GM12872 (cell line): ENCODE measurements around the gene SULT1A2.

Experiments
- TF ChIP-seq, protein P1 (sequence below): IDR thresholded peaks from 3 replicates; pipeline ENCODE4 v1.5.1; 2011; ENCODE audit warnings: low read depth, mild to moderate bottlenecking, low read length, moderate library complexity; ENCODE audit not compliant: insufficient read depth

SULT1A2 gene

DNA sequence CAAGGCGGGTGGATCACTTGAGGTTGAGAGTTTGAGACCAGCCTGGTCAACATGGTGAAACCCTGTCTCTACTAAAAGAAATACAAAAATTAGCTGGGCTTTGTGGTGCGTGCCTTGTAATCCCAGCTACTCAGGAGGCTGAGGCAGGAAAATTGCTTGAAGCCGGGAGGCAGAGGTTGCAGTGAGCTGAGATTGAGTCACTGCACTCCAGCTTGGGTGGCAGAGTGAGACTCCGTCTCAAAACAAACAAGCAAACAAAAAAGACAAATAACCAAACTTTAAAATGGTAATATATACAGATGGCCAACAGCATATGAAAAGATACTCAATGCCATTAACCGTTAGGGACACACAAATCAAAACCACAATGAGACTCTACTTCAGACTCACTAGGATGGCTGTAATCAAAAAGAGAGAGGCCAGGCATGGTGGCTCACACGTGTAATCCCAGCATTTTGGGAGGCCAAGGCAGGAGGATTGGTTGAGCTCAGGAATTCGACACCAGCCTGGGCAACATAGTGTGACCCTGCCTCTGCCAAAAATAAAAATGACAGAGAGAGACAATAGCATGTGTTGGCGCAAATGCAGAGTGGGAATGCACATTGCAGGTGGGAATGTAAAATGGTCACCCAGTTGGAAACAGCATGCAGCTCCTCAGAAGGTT is 21.3 kb downstream of the SULT1A2 start:
- TF ChIP-seq, protein P1, sequence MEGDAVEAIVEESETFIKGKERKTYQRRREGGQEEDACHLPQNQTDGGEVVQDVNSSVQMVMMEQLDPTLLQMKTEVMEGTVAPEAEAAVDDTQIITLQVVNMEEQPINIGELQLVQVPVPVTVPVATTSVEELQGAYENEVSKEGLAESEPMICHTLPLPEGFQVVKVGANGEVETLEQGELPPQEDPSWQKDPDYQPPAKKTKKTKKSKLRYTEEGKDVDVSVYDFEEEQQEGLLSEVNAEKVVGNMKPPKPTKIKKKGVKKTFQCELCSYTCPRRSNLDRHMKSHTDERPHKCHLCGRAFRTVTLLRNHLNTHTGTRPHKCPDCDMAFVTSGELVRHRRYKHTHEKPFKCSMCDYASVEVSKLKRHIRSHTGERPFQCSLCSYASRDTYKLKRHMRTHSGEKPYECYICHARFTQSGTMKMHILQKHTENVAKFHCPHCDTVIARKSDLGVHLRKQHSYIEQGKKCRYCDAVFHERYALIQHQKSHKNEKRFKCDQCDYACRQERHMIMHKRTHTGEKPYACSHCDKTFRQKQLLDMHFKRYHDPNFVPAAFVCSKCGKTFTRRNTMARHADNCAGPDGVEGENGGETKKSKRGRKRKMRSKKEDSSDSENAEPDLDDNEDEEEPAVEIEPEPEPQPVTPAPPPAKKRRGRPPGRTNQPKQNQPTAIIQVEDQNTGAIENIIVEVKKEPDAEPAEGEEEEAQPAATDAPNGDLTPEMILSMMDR: no peak

DNA sequence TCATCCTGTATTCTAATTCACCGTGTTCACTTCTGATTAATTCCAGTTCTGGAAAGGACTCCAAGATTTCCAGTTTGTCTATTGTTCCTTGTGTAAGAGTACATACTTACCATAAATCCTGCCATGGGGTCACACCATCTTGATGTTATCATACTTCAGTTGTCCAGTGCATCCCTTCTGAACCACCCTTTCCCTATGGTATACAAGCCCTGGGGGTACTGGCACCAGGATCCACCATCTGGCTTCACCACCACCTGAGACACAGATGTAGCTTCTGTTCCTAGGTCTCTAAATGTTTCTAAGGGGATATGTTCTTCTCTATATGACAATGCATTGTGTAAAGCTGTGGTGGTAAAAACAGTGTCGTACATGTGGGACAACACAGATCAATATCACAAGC is 21.9 kb downstream of the SULT1A2 start:
- TF ChIP-seq, protein P1: no peak

DNA sequence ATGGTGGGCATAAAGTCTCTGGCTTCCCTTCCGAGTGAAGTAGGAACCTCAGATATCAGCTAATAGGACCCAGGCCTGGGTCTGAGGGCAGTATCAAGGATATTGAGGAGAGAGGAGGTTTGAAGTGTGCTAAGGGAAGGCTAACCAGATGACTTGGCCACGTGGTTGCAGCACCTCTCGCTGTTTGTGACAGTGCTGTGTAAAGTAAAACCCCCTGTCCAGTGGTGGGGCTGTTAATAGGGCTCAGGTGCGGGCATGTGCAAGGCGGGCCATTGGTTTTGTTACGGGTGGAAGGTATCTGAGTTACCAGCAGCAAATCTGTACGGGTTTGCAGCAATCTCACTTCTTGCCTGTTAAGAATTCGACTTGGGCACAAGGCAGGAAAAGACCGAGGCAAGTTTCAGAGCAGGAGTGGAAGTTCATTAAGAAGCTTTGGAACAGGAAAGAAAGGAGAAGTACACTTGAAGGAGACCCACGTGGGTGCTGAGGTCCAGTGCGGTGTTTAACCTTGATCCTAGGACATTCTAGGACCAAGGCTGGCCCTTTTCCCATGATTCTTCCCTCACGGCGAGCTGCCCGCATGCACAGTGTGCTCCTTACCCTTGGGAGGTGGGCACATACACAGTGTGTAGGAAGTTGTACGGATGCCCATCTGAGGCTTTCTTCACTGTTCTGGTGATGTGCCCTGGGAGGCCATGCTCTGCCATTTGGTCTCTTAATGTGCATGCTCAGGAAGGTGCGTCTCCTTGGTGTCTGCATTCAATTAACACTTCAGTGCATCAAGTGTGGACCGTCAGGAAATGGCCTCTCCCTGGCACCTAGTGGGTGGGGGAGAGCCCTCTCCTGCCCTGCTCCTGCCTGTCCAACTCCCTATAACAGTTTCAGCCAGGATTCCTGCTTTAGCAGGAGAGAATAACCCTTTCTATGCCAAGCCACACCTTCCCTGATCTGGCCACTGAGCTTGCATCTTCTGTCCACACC is 22.8 kb downstream of the SULT1A2 start:
- TF ChIP-seq, protein P1: no peak

DNA sequence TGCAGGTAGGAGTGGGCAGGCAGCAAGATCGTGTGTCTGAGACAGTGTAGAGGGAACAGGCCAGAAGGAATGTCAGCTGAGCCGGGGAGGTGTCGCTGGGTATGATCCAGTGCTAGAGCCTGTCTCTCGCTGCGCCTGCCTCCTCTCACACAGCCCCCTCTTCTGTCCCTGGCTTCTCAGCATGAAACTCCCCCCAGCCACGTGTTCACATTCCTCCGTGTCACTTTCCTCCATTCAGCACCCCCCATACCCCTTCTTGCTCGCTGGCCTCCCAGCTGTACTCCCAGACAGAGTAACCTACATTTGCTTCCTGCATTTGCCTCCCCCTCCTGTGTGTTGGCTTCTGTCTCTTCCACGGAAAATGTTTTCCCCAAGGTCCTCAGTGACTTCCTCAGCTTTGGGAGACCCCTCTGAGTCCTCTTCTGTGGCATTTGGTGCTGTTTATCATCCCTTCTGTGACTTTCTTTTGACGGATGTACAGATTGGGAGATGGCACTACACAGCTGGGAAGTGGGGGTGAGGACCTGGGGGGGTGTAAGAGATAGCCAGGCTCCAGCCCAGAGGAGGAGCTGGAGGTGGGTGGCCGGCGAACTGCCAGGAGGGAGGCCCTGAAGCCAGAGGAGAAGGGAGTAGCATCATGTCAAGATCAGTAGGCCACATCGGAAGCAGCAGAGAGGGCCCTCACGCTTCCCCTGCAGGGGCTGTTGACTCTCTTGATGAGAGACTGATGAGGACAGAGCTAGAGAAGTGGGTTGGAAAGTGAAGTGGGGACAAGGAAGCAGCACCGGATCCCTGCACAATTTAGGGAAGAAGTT is 23.9 kb downstream of the SULT1A2 start:
- TF ChIP-seq, protein P1: no peak

DNA sequence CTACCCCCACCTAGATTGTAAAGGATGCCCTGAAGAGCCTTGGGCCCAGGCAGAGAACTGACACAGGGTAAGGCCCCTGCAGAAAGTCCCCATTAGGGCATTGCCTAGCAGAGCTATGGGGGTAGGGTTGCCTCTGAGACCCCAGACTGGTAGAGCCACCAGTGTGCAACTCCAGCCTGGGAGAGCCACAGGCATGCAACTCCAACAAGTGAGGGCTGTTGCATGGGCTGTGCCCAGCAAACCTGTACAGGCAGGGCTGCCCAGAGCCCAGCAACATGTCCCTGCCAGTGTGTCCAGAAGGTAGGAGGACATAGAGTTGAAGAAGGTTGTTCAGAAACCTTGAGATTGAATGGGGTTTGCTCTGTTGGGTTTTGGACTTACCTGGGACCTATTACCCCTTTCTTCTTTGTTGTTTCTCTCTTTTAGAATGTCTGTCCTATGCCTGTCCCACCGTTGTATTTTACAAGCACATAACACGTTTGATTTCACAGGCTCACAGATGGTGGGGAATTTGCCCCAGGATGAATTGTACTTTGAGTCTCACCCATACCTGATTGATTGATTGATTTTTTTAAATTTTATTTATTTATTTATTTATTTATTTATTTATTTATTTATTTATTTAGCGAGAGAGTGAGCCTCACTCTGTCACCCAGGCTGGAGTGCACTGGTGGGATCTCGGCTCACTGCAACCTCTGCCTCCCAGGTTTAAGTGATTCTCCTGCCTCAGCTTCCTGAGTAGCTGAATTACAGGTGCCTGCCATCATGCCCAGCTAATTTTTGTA is 26.7 kb downstream of the SULT1A2 start:
- TF ChIP-seq, protein P1: no peak

DNA sequence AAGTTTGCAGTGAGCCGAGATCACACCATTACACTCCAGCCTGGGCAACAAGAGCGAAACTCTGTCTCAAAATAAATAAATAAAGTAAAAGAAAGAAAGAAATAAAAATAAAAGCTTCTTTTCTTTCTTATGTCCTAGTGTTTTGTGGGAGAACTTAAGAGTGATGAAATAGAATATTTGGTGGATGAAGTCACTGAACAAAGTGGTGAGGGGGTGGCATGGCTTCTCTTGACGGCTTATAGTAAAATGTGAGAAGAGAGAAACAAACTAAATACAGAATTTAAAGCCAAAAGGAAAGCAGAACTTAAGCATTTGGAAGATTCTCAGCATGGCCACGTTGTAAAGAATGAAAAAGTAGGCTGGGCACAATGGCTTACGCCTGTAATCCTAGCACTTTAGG is 27.8 kb downstream of the SULT1A2 start:
- TF ChIP-seq, protein P1: no peak
